SJCRH30 (cell line): Measurements from ENCODE around the gene RNF17. TPM values are rescaled to one million over a fixed set of nuclear protein-coding genes. Genes with fewer than 3 reads are reported as not detected.
"Not testable (repeated sequence)": the region's sequence is repeated elsewhere in the genome, so short reads cannot be mapped to it uniquely, and the experiment has no call there.

Experiments used
- DNase-seq, 2 experiments: peaks; one replicate each; pipeline ENCODE4 v3.0.0-alpha.2; 2015 to 2020
- H3K27ac ChIP-seq: fragments of 250-450 bp; sonication (Bioruptor Pico); 2 replicates; pipeline ENCODE4 v1.5.1; 2020; ENCODE audit warnings: mild to moderate bottlenecking, moderate library complexity
- H3K27me3 ChIP-seq: fragments of 250-450 bp; sonication (Bioruptor Pico); 2 replicates; pipeline ENCODE4 v1.5.1; 2020; ENCODE audit warnings: mild to moderate bottlenecking, moderate library complexity
- H3K36me3 ChIP-seq: fragments of 250-450 bp; sonication (Bioruptor Pico); 2 replicates; pipeline ENCODE4 v1.5.1; 2020; ENCODE audit warnings: mild to moderate bottlenecking, moderate library complexity
- H3K4me1 ChIP-seq: fragments of 250-450 bp; sonication (Bioruptor Pico); 2 replicates; pipeline ENCODE4 v1.5.1; 2020; ENCODE audit warnings: mild to moderate bottlenecking, moderate library complexity
- H3K4me3 ChIP-seq: fragments of 250-450 bp; sonication (Bioruptor Pico); 2 replicates; pipeline ENCODE4 v1.5.1; 2020; ENCODE audit warnings: mild to moderate bottlenecking, moderate library complexity
- H3K9me3 ChIP-seq: fragments of 250-450 bp; sonication (Bioruptor Pico); replicated peaks from 2 replicates; pipeline ENCODE4 v1.5.1; 2020; ENCODE audit warnings: mild to moderate bottlenecking, moderate library complexity
- total RNA-seq: library from RNA; depleted of rRNA; stranded (reverse); fragments of >200 nt; shearing (Covaris generic); gene quantifications from 2 replicates; pipeline ENCODE4 v1.2.3, GENCODE V29; 2014

RNF17 gene
- total RNA-seq, 1 experiment from 2014 or later: not detected

DNA sequence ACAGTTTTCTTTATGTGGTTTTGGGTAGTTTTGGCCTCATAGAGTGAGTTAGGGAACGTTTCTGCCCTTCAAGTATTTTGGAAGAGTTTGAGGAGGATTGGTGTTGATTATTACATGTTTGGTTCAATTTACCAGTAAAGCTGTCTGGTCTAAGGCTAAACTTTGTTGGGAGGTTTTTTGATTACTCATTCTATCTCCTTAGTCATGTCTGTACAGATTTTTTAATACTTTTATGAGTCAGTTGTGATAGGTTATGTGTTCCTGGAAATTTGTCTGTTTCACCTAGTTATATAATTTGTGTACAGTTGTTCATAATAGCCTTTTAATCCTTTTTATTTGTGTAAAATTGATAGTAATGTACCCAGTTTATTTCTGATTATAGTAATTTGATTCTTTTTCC lies 20.4 kb downstream of the RNF17 start:
- Histone ChIP-seq H3K9me3 (no peaks in the 10 kb centered on the region), H3K4me1 (no peaks in the 10 kb centered on the region), H3K27me3 (0 out of 2 replicates have a peak, but pooled peaks cover 3% of the 10 kb centered on the region), H3K27ac (no peak overlapping the region), H3K36me3 (no peaks in the 10 kb centered on the region), H3K4me3 (no peak overlapping the region)
- no peak for DNase-seq

DNA sequence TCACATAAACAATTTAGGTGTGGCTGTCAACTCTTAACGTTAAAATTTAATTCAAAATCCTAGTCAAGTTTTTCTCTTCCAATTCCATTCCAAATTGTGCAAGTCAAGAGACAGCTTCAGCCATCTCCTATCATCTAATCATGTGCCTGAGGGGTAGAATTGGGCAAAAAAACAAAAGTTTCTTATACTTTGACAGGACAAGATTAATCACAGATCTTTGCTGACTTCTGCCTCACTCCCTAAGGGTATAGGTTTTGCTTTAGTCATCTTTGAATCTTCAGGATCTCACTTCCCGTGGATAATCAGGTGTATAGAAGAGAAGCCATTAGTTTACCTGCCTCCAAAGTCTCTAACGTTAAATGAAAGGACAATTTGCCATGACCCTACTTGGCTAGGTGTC lies 24.6 kb downstream of the RNF17 start:
- Histone ChIP-seq H3K4me1 (no peaks in the 10 kb centered on the region), H3K27me3 (no peaks in the 10 kb centered on the region), H3K9me3 (no peaks in the 10 kb centered on the region), H3K36me3 (no peaks in the 10 kb centered on the region), H3K27ac (no peak overlapping the region), H3K4me3 (no peak overlapping the region)
- no peak for DNase-seq

- Histone ChIP-seq H3K27ac (no peak overlapping the region), H3K4me3 (no peak overlapping the region), H3K27me3 (no peaks in the 10 kb centered on the region; the same call in none of the 2 replicates), H3K36me3 (no peaks in the 10 kb centered on the region), H3K4me1 (no peaks in the 10 kb centered on the region), H3K9me3 (no peaks in the 10 kb centered on the region)
- DNase-seq: peak; percentile 36 to 45
These were observed 38.1 kb downstream of the RNF17 start for GRCh38 chr13:24802074-24802473.

DNA sequence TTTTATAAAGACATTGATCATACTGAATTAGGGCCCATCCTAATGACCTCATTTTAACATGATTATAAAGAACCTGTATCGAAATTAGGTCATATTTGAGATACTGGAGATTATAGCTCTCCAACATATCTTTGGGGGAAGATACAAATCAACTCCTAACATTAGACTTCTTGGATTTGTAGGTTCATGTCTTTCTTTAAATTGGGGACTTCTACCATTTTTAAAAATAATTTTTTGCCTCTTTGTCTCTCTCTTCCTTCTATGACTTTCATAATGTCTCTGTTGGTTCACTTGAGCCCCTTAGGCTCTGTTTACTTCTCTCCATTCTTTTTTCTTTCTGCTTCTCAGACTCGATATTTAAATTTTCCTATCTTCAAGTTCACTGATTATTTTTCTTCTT lies 57.2 kb downstream of the RNF17 start:
- no peak overlapping the region for H3K27ac ChIP-seq
- DNase-seq: no peak
- no peaks in the 10 kb centered on the region for H3K4me1 ChIP-seq
- no peaks in the 10 kb centered on the region for H3K36me3 ChIP-seq
- no peaks in the 10 kb centered on the region; the same call in 1 of the 2 replicates for H3K9me3 ChIP-seq
- H3K4me3 ChIP-seq: no peak overlapping the region
- H3K27me3 ChIP-seq: no peaks in the 10 kb centered on the region

DNA sequence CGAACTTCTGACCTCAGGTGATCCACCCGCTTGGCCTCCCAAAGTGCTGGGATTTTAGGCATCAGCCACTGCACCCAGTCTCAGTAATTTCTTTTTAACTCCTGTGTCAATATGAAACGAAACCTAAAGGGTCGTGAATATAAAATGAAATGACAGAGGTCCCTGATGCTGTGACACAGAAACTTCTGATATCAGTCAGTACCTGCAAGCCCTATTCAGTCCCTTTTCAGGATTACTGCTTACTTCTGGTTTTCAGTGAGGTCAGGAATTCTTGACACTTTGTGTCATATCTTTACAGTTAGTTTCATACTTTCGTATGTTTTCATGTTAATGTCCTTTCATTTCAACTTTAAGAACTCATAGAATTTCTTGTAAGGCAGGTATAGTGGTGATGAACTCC lies 58.7 kb downstream of the RNF17 start:
- no peak for DNase-seq
- Histone ChIP-seq H3K27me3 (no peaks in the 10 kb centered on the region), H3K27ac (no peak overlapping the region), H3K4me1 (no peaks in the 10 kb centered on the region), H3K36me3 (no peaks in the 10 kb centered on the region), H3K4me3 (no peak overlapping the region), H3K9me3 (no peaks in the 10 kb centered on the region; the same call in 1 of the 2 replicates)

DNA sequence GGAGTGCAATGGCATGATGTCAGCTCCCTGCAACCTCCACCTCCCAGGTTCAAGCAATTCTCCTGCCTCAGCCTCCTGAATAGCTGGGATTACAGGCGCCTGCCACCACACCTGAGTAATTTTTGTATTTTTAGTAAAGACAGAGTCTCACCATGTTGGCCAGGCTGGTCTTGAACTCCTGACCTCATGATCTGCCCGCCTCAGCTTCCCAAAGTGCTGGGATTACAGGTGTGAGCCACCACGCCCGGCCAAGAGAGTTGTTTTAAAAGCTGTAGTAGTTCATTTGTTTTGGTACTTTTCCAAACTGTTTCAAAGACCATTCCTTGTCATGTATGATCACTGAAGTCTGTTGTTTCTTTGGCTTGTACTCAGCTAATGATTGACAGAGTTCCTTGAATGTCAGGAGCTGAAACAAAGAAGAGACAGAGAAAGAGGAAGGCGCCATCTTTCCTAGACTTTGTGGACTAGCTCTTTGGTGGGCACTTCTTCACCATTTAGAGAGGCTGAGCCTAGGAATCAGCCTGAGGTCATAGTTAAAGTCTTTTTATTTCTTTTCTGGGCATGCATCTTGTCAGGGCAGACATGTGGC lies 59.2 kb downstream of the RNF17 start:
- not testable (repeated sequence) for H3K27me3 ChIP-seq, H3K27ac ChIP-seq, H3K4me1 ChIP-seq, DNase-seq, H3K4me3 ChIP-seq, H3K36me3 ChIP-seq, H3K9me3 ChIP-seq

DNA sequence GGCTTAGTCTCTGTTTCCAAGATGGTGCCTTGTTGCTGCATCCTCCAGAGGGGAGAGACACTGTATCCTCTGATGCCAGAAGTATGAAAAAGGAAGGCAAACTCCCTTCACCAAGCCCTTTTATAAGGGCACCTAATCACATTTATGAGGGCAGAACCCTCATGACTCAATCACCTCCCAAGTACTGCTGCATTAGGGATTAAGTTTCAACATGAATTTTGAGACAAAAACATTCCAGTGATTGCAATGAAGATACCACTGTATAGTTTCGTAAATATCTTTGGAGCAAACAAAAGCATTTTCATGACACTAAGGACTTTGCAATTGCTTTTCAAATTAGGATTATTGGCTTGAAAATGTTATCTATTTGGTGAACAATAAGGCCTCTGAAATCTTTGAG lies 63.8 kb downstream of the RNF17 start:
- no peak overlapping the region for H3K27ac ChIP-seq
- H3K9me3 ChIP-seq: no peaks in the 10 kb centered on the region
- H3K4me1 ChIP-seq: no peaks in the 10 kb centered on the region
- no peak overlapping the region for H3K4me3 ChIP-seq
- no peak for DNase-seq
- no peaks in the 10 kb centered on the region for H3K36me3 ChIP-seq
- peaks cover 4% of the 10 kb centered on the region; the same call in 1 of the 2 replicates for H3K27me3 ChIP-seq

DNA sequence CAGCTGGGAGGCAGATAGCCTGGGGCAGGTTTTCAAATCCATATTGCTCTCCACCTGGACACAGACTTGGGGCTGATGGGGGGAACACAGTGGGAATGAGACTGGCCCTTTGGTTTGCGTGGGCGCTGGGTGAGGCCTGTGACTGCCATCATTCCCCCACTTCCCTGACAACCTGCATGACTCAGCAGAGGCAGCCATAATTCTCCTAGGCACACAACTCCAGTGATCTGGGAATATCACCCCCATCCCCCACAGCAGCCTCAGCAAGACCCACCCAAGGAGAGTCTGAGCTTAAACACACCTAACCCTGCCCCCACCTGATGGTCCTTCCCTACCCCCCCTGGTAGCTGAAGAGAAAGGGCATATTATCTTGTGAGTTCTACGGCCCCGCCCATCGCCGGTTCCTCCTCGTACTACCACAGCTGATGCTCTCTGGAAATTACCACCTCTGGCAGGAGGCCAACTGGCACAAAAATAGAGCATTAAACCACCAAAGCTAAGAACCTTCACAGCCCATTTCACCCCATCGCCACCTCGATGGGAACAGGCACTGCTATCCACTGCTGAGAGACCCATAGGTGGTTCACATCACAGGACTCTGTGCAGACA lies 71.0 kb downstream of the RNF17 start:
- Histone ChIP-seq H3K27me3 (peaks cover 4% of the 10 kb centered on the region; the same call in 1 of the 2 replicates), H3K4me1 (0 out of 2 replicates have a peak, but pooled peaks cover 4% of the 10 kb centered on the region), H3K9me3 (no peaks in the 10 kb centered on the region), H3K36me3 (no peaks in the 10 kb centered on the region), H3K27ac (no peak overlapping the region), H3K4me3 (no peak overlapping the region)
- peak; percentile 50 to 64 for DNase-seq

DNA sequence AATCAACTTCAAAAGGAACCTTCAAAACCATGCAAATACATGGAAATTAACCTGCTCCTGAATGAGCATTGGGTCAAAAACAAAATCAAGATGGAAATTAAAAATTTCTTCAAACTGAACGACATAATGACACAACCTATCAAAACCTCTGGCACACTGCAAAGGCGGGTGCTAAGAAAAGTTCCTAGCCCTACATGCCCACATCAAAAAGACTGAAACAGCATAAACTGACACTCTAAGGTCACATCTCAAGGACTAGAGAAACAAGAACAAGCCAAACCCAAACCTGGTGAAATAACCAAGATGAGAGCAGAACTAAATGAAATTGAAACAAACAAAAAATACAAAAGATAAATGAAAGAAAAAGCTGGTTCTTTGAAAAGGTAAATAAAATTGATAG lies 73.6 kb downstream of the RNF17 start:
- not testable (repeated sequence) for H3K27me3 ChIP-seq, H3K4me3 ChIP-seq, H3K27ac ChIP-seq, H3K36me3 ChIP-seq, H3K9me3 ChIP-seq, H3K4me1 ChIP-seq, DNase-seq

DNA sequence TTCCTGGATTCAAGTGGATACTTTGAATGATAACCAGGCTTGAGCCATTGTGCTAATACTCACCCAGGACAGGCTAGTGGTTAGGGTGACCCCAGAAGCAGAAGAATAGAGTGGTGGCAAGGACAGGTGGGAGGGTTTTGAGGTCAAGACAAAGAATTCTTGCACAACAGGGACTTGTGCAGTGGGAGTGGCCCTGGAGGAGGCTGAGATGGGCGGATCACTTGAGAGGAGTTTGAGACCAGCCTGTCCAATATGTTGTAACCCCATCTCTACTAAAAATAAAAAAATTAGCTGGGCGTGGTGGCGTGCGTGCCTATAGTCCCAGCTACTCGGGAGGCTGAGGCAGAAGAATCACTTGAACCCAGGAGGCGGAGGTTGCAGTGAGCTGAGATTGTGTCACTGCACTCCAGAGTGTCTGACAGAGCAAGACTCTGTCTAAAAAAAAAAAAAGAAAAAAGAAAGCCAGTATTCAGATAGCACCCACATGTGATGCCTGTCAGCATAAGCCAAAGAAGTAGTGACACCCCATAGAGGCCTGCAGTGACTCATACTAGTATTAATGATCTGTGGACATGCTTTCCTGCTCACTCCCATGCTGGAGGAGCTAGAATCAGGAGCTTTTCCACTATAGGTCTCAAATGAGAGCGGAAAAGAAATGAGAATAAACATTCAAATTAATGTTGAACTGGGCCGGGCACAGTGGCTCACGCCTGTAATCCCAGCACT lies 78.7 kb downstream of the RNF17 start:
- Histone ChIP-seq H3K9me3 (no peaks in the 10 kb centered on the region), H3K27me3 (peaks cover 8% of the 10 kb centered on the region; the same call in 1 of the 2 replicates), H3K27ac (no peak overlapping the region), H3K4me3 (no peak overlapping the region), H3K36me3 (no peaks in the 10 kb centered on the region), H3K4me1 (no peaks in the 10 kb centered on the region; the same call in 1 of the 2 replicates)
- no peak for DNase-seq

GRCh38 chr13:24851546-24851945 lies 87.6 kb downstream of the RNF17 start:
- no peak for DNase-seq
- Histone ChIP-seq H3K27ac (no peak overlapping the region), H3K9me3 (no peaks in the 10 kb centered on the region; the same call in 1 of the 2 replicates), H3K27me3 (no peaks in the 10 kb centered on the region; the same call in 1 of the 2 replicates), H3K4me1 (no peaks in the 10 kb centered on the region; the same call in 1 of the 2 replicates), H3K36me3 (no peaks in the 10 kb centered on the region), H3K4me3 (no peak overlapping the region)

DNA sequence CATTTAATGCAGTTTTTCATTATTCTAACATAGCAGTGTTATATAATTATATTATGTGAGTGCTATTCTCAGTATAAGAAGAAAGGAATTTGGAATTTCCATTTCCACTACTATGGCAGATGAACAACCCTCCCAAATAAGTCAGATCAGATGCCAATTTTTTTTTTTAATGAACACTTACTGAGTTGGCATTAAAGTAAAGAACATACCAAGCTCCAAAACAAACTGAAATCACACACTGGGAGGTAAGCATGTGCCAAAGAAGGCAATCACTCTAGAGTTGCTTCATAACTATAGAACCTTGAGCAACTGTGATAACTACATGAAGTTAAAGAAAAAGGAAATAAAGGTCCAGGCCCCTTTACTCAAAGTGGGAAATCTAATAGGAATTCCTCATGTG lies 90.3 kb downstream of the RNF17 start:
- Histone ChIP-seq H3K27me3 (no peaks in the 10 kb centered on the region; the same call in 1 of the 2 replicates), H3K27ac (no peak overlapping the region), H3K9me3 (no peaks in the 10 kb centered on the region; the same call in 1 of the 2 replicates), H3K4me3 (no peak overlapping the region), H3K36me3 (no peaks in the 10 kb centered on the region), H3K4me1 (no peaks in the 10 kb centered on the region)
- no peak for DNase-seq

GRCh38 chr13:24858953-24859352 lies 95.0 kb downstream of the RNF17 start:
- peaks cover 6% of the 10 kb centered on the region; the same call in 1 of the 2 replicates for H3K4me1 ChIP-seq
- H3K9me3 ChIP-seq: no peaks in the 10 kb centered on the region; the same call in 1 of the 2 replicates
- no peak overlapping the region for H3K27ac ChIP-seq
- no peaks in the 10 kb centered on the region for H3K36me3 ChIP-seq
- DNase-seq: no peak
- peaks cover 9% of the 10 kb centered on the region; the same call in 1 of the 2 replicates for H3K27me3 ChIP-seq
- no peak overlapping the region for H3K4me3 ChIP-seq

DNA sequence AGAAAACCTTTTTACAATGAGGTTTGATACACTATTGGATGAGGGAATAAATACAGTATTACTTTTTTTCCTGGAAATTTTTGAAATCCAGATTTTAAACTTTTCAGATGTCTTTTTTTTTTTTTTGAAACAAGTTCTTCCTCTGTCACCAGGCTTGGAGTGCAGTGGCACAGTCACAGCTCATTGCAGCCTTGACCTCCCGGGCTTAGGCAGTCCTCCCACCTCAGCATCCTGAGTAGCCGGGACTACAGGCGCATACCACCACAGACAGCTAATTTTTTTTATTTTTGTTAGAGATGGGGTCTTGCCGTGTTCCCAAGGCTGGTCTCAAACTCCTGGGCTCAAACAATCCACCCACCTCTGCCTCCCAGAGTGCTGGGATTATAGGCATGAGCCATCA lies 96.8 kb downstream of the RNF17 start:
- Histone ChIP-seq H3K4me3 (no peak overlapping the region), H3K27ac (no peak overlapping the region), H3K36me3 (no peaks in the 10 kb centered on the region), H3K9me3 (no peaks in the 10 kb centered on the region), H3K4me1 (peaks cover 6% of the 10 kb centered on the region; the same call in 1 of the 2 replicates), H3K27me3 (peaks cover 9% of the 10 kb centered on the region; the same call in 1 of the 2 replicates)
- no peak for DNase-seq
